GM23338 (cell line): Measurements from ENCODE around the gene WASL. TPM values are rescaled to one million over a fixed set of nuclear protein-coding genes. Genes with fewer than 3 reads are reported as not detected.

ENCODE experiments used
- ATAC-seq: fragments of 200-7000 bp; cut with Tn5 transposase; 3 replicates; pipeline ENCODE4 v1.9.1; 2020
- DNase-seq: peaks from one replicate; pipeline ENCODE4 v3.0.0-alpha.2; 2015; ENCODE audit warnings: low spot score
- H2AFZ ChIP-seq: fragments of 200-600 bp; sonication (generic); 2 replicates; pipeline ENCODE4 v1.8.0; 2016; ENCODE audit warnings: antibody characterized with exemption, mild to moderate bottlenecking, moderate library complexity
- H3F3A ChIP-seq: fragments of 200-600 bp; sonication (generic); replicated peaks from 2 replicates; pipeline ENCODE4 v1.8.0; 2017; ENCODE audit warnings: antibody characterized with exemption, mixed run types, low read depth
- H3K27ac ChIP-seq: fragments of 200-600 bp; sonication (generic); 2 replicates; pipeline ENCODE4 v1.6.1; 2016; ENCODE audit warnings: low read depth
- H3K27me3 ChIP-seq: fragments of 200-600 bp; sonication (generic); 2 replicates; pipeline ENCODE4 v1.8.0; 2016; ENCODE audit warnings: mild to moderate bottlenecking, mixed run types, moderate library complexity; ENCODE audit not compliant: insufficient read depth
- H3K36me3 ChIP-seq: fragments of 200-600 bp; sonication (generic); 2 replicates; pipeline ENCODE4 v1.8.0; 2016; ENCODE audit warnings: mild to moderate bottlenecking; ENCODE audit not compliant: insufficient read depth
- H3K4me1 ChIP-seq: fragments of 200-600 bp; sonication (generic); 2 replicates; pipeline ENCODE4 v1.8.0; 2016; ENCODE audit warnings: mild to moderate bottlenecking, moderate library complexity; ENCODE audit not compliant: insufficient read depth
- H3K4me2 ChIP-seq: fragments of 200-600 bp; sonication (generic); 2 replicates; pipeline ENCODE4 v1.7.1; 2017; ENCODE audit warnings: mixed run types
- H3K4me3 ChIP-seq: fragments of 200-600 bp; sonication (generic); 2 replicates; pipeline ENCODE4 v1.6.1; 2016; ENCODE audit warnings: mixed run types
- H3K79me2 ChIP-seq: fragments of 200-600 bp; sonication (generic); replicated peaks from 2 replicates; pipeline ENCODE4 v1.8.0; 2017; ENCODE audit warnings: mild to moderate bottlenecking; ENCODE audit not compliant: insufficient read depth
- H3K9me2 ChIP-seq: fragments of 200-600 bp; sonication (generic); 2 replicates; pipeline ENCODE4 v1.8.0; 2017; ENCODE audit not compliant: insufficient read depth
- H4K20me1 ChIP-seq: fragments of 200-600 bp; sonication (generic); replicated peaks from 2 replicates; pipeline ENCODE4 v1.8.0; 2017; ENCODE audit warnings: mild to moderate bottlenecking; ENCODE audit not compliant: insufficient read depth
- H3K27ac Mint-ChIP-seq: 2 replicates; pipeline ENCODE4 v1.8.0; 2020; ENCODE audit warnings: inconsistent platforms, mild to moderate bottlenecking, moderate library complexity, mixed read lengths
- H3K27me3 Mint-ChIP-seq: 3 replicates; pipeline ENCODE4 v1.8.0; 2022; ENCODE audit warnings: low read depth, mild to moderate bottlenecking, moderate library complexity, mixed read lengths, inconsistent platforms; ENCODE audit not compliant: insufficient read depth, poor library complexity
- H3K36me3 Mint-ChIP-seq: 3 replicates; pipeline ENCODE4 v1.8.0; 2021; ENCODE audit warnings: low read depth, mild to moderate bottlenecking, inconsistent platforms, moderate library complexity, mixed read lengths
- H3K4me1 Mint-ChIP-seq: 3 replicates; pipeline ENCODE4 v1.8.0; 2020; ENCODE audit warnings: mild to moderate bottlenecking, inconsistent platforms, mixed read lengths
- H3K4me3 Mint-ChIP-seq: 3 replicates; pipeline ENCODE4 v1.8.0; 2021; ENCODE audit warnings: moderate library complexity, mild to moderate bottlenecking, inconsistent platforms, mixed read lengths
- H3K9me3 Mint-ChIP-seq: 3 replicates; pipeline ENCODE4 v1.8.0; 2020; ENCODE audit warnings: moderate library complexity, mild to moderate bottlenecking, inconsistent platforms, mixed read lengths
- CREB1 ChIP-seq: fragments of 250-450 bp; sonication (Bioruptor Pico); IDR thresholded peaks from 2 replicates; pipeline ENCODE4 v1.5.0; 2020; ENCODE audit warnings: low read depth, mild to moderate bottlenecking, moderate library complexity
- EZH2 ChIP-seq: fragments of 200-600 bp; sonication (generic); IDR thresholded peaks from one replicate; pipeline ENCODE4 v1.8.0; 2017; ENCODE audit warnings: antibody characterized with exemption, mild to moderate bottlenecking, low read depth; ENCODE audit not compliant: unreplicated experiment
- JUNB ChIP-seq: IDR thresholded peaks from one replicate; pipeline ENCODE4 v1.6.1; 2016; ENCODE audit warnings: antibody characterized with exemption; ENCODE audit not compliant: unreplicated experiment
- NANOG ChIP-seq: IDR thresholded peaks from 2 replicates; pipeline ENCODE4 v1.6.1; 2016; ENCODE audit warnings: antibody characterized with exemption, borderline replicate concordance
- POLR2AphosphoS5 ChIP-seq: IDR thresholded peaks from 2 replicates; pipeline ENCODE4 v1.6.1; 2016; ENCODE audit warnings: antibody characterized with exemption, low read depth
- STAT1 ChIP-seq: IDR thresholded peaks from one replicate; pipeline ENCODE4 v1.6.1; 2016; ENCODE audit warnings: antibody characterized with exemption; ENCODE audit not compliant: unreplicated experiment
- ZNF114 ChIP-seq: fragments of 250-450 bp; sonication (Bioruptor Pico); IDR thresholded peaks from 2 replicates; pipeline ENCODE4 v1.5.0; 2020; ENCODE audit warnings: mild to moderate bottlenecking, moderate library complexity
- ZNF331 ChIP-seq: fragments of 250-450 bp; sonication (Bioruptor Pico); IDR thresholded peaks from 2 replicates; pipeline ENCODE4 v1.5.0; 2020; ENCODE audit warnings: low read depth, mild to moderate bottlenecking, moderate library complexity
- polyA plus RNA-seq: library from polyadenylated mRNA; unstranded; fragments of >200 nt; fragmentation: Nextera tagmentation; extraction: Ambion mirVana; gene quantifications from 2 replicates; pipeline ENCODE4 v1.2.1, GENCODE V29; 2016
- total RNA-seq: library from RNA; depleted of rRNA; stranded (reverse); fragments of >200 nt; shearing (Covaris generic); gene quantifications from 2 replicates; pipeline ENCODE4 v1.2.3, GENCODE V29; 2014
- TF ChIP-seq, protein P1 (sequence below): IDR thresholded peaks from one replicate; pipeline ENCODE4 v1.6.1; 2018; ENCODE audit warnings: antibody characterized with exemption; ENCODE audit not compliant: unreplicated experiment
- TF ChIP-seq, protein P2 (sequence below): IDR thresholded peaks from 2 replicates; pipeline ENCODE4 v1.6.1; 2016; ENCODE audit warnings: antibody characterized with exemption
- TF ChIP-seq, protein P3 (sequence below), 2 experiments: fragments of 200-600 bp in 1 of 2; sonication (generic) in 1 of 2; conservative IDR thresholded peaks; 2 replicates each; pipeline versions ENCODE4 v1.5.1 to v1.6.1; 2016 to 2017; ENCODE audit warnings: antibody characterized with exemption in 2 of 2, low read depth in 2 of 2, mild to moderate bottlenecking in 2 of 2, moderate library complexity in 1 of 2

WASL gene
- total and polyA plus RNA-seq, 2 experiments from 2014 or later, result 36.4 to 45.3 TPM

DNA sequence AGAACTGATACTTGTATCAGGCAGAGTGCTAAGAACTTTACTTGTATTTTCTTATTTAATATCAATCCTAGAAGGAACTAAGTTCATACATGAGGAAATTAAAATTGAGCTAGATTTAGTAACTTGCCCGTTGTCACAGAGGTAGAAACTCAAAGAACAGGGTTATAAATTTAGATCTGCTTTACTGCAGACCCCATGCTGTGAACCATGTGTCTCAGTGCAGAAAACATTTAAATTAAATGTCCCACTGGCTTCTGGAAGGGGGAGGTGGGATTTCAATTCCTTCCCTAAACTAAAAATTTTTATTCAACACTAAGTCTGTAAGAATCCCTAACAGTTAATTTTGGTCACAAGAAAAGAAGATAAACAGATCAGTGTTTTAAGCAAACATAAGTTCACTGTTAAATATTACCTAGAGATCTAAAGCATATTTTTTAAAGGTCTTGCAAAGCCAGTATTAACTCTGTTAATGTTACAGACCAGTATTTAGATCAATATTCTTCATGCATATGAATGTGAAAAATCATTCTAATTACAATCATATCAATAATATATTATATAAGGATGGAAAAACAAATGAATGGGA, 23.1 kb downstream of the WASL start:
- H3K4me2 ChIP-seq, result peak overlapping the region; percentile 36; the same call in 1 of the 2 replicates
- peaks cover 100% of the 10 kb centered on the region for H3K79me2 ChIP-seq
- H3K27ac Mint-ChIP-seq, result peak overlapping the region; percentile 80

DNA sequence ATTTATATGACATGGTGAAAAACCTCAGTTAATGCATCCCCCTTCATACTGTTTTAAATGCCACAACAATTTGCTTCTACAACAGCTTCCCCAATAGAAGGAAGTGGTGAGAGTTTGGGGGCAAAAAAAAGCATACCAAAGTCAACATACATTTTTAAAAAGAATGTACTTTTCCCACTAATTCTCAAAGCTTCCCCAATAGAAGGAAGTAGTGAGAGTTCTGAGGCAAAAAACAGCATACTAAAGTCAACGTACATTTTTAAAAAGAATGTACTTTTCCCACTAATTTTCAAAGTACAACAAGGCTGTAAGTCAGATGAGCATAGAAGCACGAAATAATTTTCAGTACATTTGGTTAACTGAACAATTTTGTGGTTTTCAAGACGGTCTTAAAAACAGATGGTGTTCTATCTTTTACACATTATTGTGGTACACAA, 24.0 kb downstream of the WASL start:
- TF ChIP-seq POLR2AphosphoS5 (no peak), EZH2 (no peak), JUNB (no peak), NANOG (no peak), STAT1 (no peak)
- TF ChIP-seq, protein P1, sequence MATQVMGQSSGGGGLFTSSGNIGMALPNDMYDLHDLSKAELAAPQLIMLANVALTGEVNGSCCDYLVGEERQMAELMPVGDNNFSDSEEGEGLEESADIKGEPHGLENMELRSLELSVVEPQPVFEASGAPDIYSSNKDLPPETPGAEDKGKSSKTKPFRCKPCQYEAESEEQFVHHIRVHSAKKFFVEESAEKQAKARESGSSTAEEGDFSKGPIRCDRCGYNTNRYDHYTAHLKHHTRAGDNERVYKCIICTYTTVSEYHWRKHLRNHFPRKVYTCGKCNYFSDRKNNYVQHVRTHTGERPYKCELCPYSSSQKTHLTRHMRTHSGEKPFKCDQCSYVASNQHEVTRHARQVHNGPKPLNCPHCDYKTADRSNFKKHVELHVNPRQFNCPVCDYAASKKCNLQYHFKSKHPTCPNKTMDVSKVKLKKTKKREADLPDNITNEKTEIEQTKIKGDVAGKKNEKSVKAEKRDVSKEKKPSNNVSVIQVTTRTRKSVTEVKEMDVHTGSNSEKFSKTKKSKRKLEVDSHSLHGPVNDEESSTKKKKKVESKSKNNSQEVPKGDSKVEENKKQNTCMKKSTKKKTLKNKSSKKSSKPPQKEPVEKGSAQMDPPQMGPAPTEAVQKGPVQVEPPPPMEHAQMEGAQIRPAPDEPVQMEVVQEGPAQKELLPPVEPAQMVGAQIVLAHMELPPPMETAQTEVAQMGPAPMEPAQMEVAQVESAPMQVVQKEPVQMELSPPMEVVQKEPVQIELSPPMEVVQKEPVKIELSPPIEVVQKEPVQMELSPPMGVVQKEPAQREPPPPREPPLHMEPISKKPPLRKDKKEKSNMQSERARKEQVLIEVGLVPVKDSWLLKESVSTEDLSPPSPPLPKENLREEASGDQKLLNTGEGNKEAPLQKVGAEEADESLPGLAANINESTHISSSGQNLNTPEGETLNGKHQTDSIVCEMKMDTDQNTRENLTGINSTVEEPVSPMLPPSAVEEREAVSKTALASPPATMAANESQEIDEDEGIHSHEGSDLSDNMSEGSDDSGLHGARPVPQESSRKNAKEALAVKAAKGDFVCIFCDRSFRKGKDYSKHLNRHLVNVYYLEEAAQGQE, result no peak
- H3K4me3 Mint-ChIP-seq, result no peak overlapping the region
- Histone ChIP-seq H3K79me2 (peaks cover 100% of the 10 kb centered on the region), H3K4me1 (peaks cover 56% of the 10 kb centered on the region), H2AFZ (no peak overlapping the region), H3K27me3 (no peaks in the 10 kb centered on the region), H3K4me2 (no peak overlapping the region), H4K20me1 (peaks cover 45% of the 10 kb centered on the region), H3K9me2 (no peaks in the 10 kb centered on the region), H3K27ac (no peak overlapping the region), H3F3A (no peaks in the 10 kb centered on the region), H3K4me3 (no peak overlapping the region), H3K36me3 (no peaks in the 10 kb centered on the region)
- peaks cover 5% of the 10 kb centered on the region; the same call in 2 of the 3 replicates for H3K36me3 Mint-ChIP-seq
- H3K9me3 Mint-ChIP-seq, result no peaks in the 10 kb centered on the region
- no peak for ATAC-seq
- no peak for DNase-seq
- H3K27me3 Mint-ChIP-seq, result peaks cover 2% of the 10 kb centered on the region
- H3K4me1 Mint-ChIP-seq, result peaks cover 44% of the 10 kb centered on the region
- H3K27ac Mint-ChIP-seq, result no peak overlapping the region

More for the DNA sequence above, 23.1 kb downstream of the WASL start:
- H3K36me3 Mint-ChIP-seq, result no peaks in the 10 kb centered on the region
- no peaks in the 10 kb centered on the region for H3K9me2 ChIP-seq
- H3K4me1 Mint-ChIP-seq, result peaks cover 45% of the 10 kb centered on the region
- no peaks in the 10 kb centered on the region for H3K9me3 Mint-ChIP-seq
- ATAC-seq (no peak), DNase-seq (no peak)
- H4K20me1 ChIP-seq, result peaks cover 45% of the 10 kb centered on the region
- no peak overlapping the region for H3K4me3 ChIP-seq
- H2AFZ ChIP-seq, result no peak overlapping the region
- peaks cover 2% of the 10 kb centered on the region for H3K27me3 Mint-ChIP-seq
- TF ChIP-seq ZNF114 (CRISPR knock-in tag) (no peak), ZNF331 (CRISPR knock-in tag) (no peak), JUNB (no peak), STAT1 (no peak), EZH2 (no peak), POLR2AphosphoS5 (no peak), CREB1 (CRISPR knock-in tag) (no peak), NANOG (no peak)
- TF ChIP-seq, protein P2, sequence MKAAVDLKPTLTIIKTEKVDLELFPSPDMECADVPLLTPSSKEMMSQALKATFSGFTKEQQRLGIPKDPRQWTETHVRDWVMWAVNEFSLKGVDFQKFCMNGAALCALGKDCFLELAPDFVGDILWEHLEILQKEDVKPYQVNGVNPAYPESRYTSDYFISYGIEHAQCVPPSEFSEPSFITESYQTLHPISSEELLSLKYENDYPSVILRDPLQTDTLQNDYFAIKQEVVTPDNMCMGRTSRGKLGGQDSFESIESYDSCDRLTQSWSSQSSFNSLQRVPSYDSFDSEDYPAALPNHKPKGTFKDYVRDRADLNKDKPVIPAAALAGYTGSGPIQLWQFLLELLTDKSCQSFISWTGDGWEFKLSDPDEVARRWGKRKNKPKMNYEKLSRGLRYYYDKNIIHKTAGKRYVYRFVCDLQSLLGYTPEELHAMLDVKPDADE, result no peak
- TF ChIP-seq, protein P3, sequence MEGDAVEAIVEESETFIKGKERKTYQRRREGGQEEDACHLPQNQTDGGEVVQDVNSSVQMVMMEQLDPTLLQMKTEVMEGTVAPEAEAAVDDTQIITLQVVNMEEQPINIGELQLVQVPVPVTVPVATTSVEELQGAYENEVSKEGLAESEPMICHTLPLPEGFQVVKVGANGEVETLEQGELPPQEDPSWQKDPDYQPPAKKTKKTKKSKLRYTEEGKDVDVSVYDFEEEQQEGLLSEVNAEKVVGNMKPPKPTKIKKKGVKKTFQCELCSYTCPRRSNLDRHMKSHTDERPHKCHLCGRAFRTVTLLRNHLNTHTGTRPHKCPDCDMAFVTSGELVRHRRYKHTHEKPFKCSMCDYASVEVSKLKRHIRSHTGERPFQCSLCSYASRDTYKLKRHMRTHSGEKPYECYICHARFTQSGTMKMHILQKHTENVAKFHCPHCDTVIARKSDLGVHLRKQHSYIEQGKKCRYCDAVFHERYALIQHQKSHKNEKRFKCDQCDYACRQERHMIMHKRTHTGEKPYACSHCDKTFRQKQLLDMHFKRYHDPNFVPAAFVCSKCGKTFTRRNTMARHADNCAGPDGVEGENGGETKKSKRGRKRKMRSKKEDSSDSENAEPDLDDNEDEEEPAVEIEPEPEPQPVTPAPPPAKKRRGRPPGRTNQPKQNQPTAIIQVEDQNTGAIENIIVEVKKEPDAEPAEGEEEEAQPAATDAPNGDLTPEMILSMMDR (conservative IDR thresholded peaks at IDR 0.05; ENCODE audit: low read depth in 2 of 2), result no peak
- H3K27ac ChIP-seq, result no peak overlapping the region
- no peaks in the 10 kb centered on the region for H3K27me3 ChIP-seq
- H3K36me3 ChIP-seq, result no peaks in the 10 kb centered on the region
- H3K4me3 Mint-ChIP-seq, result no peak overlapping the region; the same call in 2 of the 3 replicates
- H3F3A ChIP-seq, result no peaks in the 10 kb centered on the region
- peaks cover 56% of the 10 kb centered on the region for H3K4me1 ChIP-seq
